Activated T-helper 1 cell treated with anti-CD3 and anti-CD28 coated beads, Interleukin-12 subunit alpha, Interleukin-12 subunit beta, Interleukin-2, Interleukin-4 antibody, amounts not matched to agents 30 ng/mL and 10 ng/mL and 1 ng/mL, durations not matched to agents 14 hours and 24 hours and 36 hours (primary cell): ENCODE measurements around the gene GET4. TPM values are rescaled to one million over a fixed set of nuclear protein-coding genes. Genes with fewer than 3 reads are reported as not detected.

Experiments used
- DNase-seq: peaks from one replicate; pipeline ENCODE4 v3.0.0; 2021; ENCODE audit warnings: low spot score
- H3K27ac Mint-ChIP-seq: one replicate; pipeline ENCODE4 v1.8.0; 2021; ENCODE audit warnings: mild to moderate bottlenecking, mixed read lengths
- H3K27me3 Mint-ChIP-seq: one replicate; pipeline ENCODE4 v1.8.0; 2022; ENCODE audit warnings: mild to moderate bottlenecking, moderate library complexity, mixed read lengths; ENCODE audit not compliant: insufficient read depth
- H3K36me3 Mint-ChIP-seq: one replicate; pipeline ENCODE4 v1.8.0; 2021; ENCODE audit warnings: low read depth, mixed read lengths
- H3K4me1 Mint-ChIP-seq: one replicate; pipeline ENCODE4 v1.8.0; 2021; ENCODE audit warnings: low read depth, mixed read lengths
- H3K4me3 Mint-ChIP-seq: one replicate; pipeline ENCODE4 v1.8.0; 2021; ENCODE audit warnings: mild to moderate bottlenecking, moderate library complexity, mixed read lengths
- H3K9me3 Mint-ChIP-seq: one replicate; pipeline ENCODE4 v1.8.0; 2021; ENCODE audit warnings: mixed read lengths
- intact Hi-C: fragments of 100-400 bp; cut with micrococcal nuclease; formaldehyde crosslinking; loops from one replicate; pipeline ENCODE4 v1.15.1; 2024
- total RNA-seq: library from RNA; stranded (reverse); gene quantifications from 2 replicates; pipeline ENCODE4 v1.2.3, GENCODE V29; 2022

Gene GET4
- total RNA-seq, result 38.7 and 43.8 TPM in 2 replicates

DNA sequence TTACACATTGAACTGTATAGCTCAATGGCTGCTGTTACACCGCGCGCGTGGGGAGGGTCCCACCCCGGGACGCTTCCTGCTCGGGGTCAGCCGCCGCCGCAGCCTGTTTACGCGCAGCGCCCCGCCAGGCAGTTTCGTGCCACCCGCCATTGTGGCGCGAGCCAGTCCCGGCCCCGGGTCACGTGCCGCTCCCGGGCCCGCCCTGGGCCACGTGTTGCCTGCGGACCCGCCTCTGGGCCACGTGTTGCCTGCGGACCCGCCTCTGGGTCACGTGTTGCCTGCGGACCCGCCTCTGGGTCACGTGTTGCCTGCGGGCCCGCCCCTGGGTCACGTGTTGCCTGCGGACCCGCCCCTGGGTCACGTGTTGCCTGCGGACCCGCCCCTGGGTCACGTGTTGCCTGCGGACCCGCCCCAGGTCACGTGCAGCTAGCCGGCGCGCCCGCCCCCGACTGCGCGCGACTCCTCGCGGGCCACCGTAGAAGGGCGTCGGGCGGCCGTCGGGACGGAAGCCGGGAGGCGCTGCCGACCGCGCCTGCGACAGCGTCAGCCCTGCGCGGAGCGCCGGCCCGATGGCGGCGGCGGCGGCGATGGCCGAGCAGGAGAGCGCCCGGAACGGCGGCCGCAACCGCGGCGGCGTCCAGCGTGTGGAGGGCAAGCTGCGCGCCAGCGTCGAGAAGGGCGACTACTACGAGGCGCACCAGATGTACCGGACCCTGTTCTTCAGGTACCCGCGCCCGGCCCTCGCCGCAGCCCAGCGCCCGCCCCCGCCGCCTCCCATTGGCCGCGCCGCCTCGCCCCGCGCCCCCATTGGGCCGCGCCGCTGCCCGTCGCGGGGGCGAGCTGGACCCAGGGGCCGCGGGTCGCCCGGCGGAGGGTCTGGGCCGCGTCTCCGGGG is at the start of gene GET4:
Gene GET4 (plus strand): TSS at position 478 of the 895 bp plus-strand sequence. CDS start 92 bp downstream, at position 570.
- DNase-seq, result peak; percentile 98
- peak within 1 kb of the TSS; percentile 93 for H3K4me3 Mint-ChIP-seq
- H3K9me3 Mint-ChIP-seq, result no peaks in the 10 kb centered on the region
- peaks cover 19% of the 10 kb centered on the region for H3K36me3 Mint-ChIP-seq
- H3K27ac Mint-ChIP-seq, result peak within 1 kb of the TSS; percentile 92
- H3K27me3 Mint-ChIP-seq, result no peaks in the 10 kb centered on the region
- H3K4me1 Mint-ChIP-seq, result peaks cover 16% of the 10 kb centered on the region
- intact Hi-C loops, result loop anchor here (1.0 to 10.0 kb wide), 8 partner anchors 46 to 698 kb away; partner anchors contain the start of genes DNAAF5, GPR146, MICALL2 and PSMG3

GRCh38 chr7:828793-829561 is 47.4 kb upstream of the GET4 start:
- Mint-ChIP-seq H3K36me3 (peaks cover 10% of the 10 kb centered on the region), H3K4me1 (peaks cover 30% of the 10 kb centered on the region), H3K27me3 (no peaks in the 10 kb centered on the region), H3K9me3 (no peaks in the 10 kb centered on the region), H3K27ac (no peak overlapping the region), H3K4me3 (no peak overlapping the region)
- DNase-seq, result no peak
- intact Hi-C loops, result no loop called here

GRCh38 chr7:830069-830468 is 46.3 kb upstream of the GET4 start:
- H3K27ac Mint-ChIP-seq, result no peak overlapping the region
- intact Hi-C loops, result loop anchor here (5.0 kb wide), 2 partner anchors 103 to 228 kb away; partner anchors contain the start of genes DNAAF5 and PRKAR1B
- H3K4me1 Mint-ChIP-seq, result peaks cover 30% of the 10 kb centered on the region
- H3K9me3 Mint-ChIP-seq, result no peaks in the 10 kb centered on the region
- no peaks in the 10 kb centered on the region for H3K27me3 Mint-ChIP-seq
- DNase-seq, result no peak
- H3K36me3 Mint-ChIP-seq, result peaks cover 10% of the 10 kb centered on the region
- no peak overlapping the region for H3K4me3 Mint-ChIP-seq

GRCh38 chr7:831596-832166 is 44.7 kb upstream of the GET4 start:
- Mint-ChIP-seq H3K4me1 (peaks cover 30% of the 10 kb centered on the region), H3K9me3 (no peaks in the 10 kb centered on the region), H3K27me3 (no peaks in the 10 kb centered on the region), H3K4me3 (peak overlapping the region; percentile 80), H3K36me3 (peaks cover 8% of the 10 kb centered on the region), H3K27ac (peak overlapping the region; percentile 93)
- intact Hi-C loops, result loop anchor here (1.0 to 5.0 kb wide), 6 partner anchors 14 to 229 kb away; partner anchors contain the start of genes DNAAF5 and PRKAR1B
- no peak for DNase-seq

DNA sequence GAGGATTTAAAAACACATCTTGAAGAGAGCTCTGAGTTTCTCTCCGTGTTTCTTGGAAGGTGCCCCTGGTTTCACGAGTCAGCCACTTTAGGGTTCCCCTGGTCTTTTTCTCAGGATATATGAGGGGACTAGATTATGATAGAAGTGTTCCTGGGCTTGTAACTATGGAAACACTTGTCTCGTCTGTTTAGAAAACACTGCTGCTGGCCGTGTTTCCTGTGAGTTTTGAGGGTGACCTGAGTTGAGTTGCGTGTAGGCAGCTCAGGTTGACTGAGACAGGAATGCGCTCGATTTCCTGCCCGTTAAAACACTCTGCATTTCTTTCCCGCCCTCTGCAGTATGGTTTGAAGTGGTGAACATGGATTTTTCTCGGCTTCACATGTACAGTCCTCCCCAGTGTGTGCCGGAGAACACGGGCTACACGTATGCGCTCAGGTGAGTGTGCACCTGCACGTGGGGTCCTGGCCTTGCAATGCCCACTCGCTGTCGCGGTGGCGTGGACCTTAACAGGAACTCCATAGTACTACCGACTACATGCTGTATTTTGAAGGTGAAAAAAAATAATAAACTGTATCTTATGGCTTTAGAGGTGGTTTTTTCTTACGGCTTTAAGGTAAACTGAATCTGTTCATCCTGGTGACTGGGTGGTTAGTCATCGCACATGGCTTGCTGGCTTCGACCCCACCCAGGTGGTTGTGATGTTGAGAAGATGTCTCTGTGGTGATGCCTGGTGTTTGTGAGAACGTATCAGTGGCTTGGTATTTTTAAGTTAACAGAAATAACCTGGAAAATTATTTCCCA is 44.0 kb upstream of the GET4 start, which contains the start of gene SUN1:
Gene SUN1 (plus strand): TSS at position 310 of the 801 bp plus-strand sequence. CDS start 49 bp downstream, at position 359.
- intact Hi-C loops, result loop anchor here (1.0 to 5.0 kb wide), 4 partner anchors 41 to 230 kb away; partner anchors contain the start of genes DNAAF5 and PRKAR1B
- Mint-ChIP-seq H3K4me3 (peak within 1 kb of the TSS; percentile 80), H3K9me3 (no peaks in the 10 kb centered on the region), H3K4me1 (peaks cover 30% of the 10 kb centered on the region), H3K27me3 (no peaks in the 10 kb centered on the region), H3K27ac (peak within 1 kb of the TSS; percentile 93), H3K36me3 (peaks cover 8% of the 10 kb centered on the region)
- peak; percentile 36 for DNase-seq

GRCh38 chr7:832968-833424 is 43.4 kb upstream of the GET4 start:
- no peaks in the 10 kb centered on the region for H3K27me3 Mint-ChIP-seq
- H3K4me3 Mint-ChIP-seq, result peak overlapping the region; percentile 80
- H3K27ac Mint-ChIP-seq, result peak overlapping the region; percentile 93
- H3K9me3 Mint-ChIP-seq, result no peaks in the 10 kb centered on the region
- DNase-seq, result no peak
- H3K36me3 Mint-ChIP-seq, result peaks cover 8% of the 10 kb centered on the region
- intact Hi-C loops, result loop anchor here (1.0 to 5.0 kb wide), 4 partner anchors 40 to 231 kb away; partner anchors contain the start of genes DNAAF5 and PRKAR1B
- peaks cover 30% of the 10 kb centered on the region for H3K4me1 Mint-ChIP-seq

DNA sequence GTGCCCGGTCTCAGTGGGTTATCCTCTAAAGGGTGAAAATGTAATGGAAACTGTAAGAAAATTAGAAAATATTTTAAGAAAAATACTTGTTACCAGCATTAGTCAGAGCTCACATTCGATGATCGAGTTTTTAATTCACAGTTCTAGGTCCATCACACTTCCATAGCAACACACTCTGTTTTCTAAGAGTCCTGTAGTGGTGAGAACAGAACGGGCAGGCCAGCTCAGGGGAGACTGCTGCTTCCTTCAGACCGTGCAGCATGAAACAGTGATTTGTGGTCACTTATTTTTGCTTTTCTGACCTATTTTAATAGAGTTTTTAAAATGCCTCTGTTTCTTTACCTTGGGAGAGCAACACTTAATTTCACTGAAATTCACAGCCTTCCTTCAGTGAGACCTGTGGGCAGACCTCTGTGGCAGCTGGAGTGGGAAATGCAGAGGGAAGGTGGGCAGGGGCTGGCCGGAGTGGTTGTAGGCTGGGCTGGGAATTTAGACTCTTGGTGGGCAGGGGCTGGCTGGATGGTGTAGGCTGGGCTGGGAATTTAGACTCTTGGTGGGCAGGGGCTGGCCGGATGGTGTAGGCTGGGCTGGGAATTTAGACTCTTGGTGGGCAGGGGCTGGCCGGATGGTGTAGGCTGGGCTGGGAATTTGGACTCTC is 42.6 kb upstream of the GET4 start:
- Mint-ChIP-seq H3K27ac (no peak overlapping the region), H3K27me3 (no peaks in the 10 kb centered on the region), H3K4me1 (peaks cover 30% of the 10 kb centered on the region), H3K4me3 (no peak overlapping the region), H3K9me3 (no peaks in the 10 kb centered on the region), H3K36me3 (peaks cover 8% of the 10 kb centered on the region)
- no peak for DNase-seq
- intact Hi-C loops, result loop anchor here (5.0 kb wide), 2 partner anchors 106 to 231 kb away; partner anchors contain the start of genes DNAAF5 and PRKAR1B

DNA sequence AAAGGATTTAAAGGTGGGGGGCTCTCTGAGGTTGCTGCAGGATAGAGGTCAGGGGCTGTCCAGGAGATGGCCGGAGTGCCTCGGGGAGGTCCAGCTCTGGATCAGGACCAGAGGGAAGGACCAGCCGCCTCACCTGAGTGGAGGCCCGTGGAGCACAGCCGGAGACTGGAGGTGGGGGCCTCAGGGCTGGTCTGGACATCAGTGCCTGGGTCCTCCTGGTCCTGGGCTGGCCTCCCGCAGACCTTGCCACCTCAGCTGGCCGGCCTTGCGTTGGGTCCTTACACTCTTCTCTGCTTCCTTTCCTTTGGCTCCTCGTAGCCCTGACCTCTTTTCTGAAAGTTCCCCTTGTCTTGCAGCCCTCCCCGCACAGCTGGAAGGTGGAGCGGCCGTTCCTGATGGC is 42.1 kb upstream of the GET4 start:
- no peaks in the 10 kb centered on the region for H3K9me3 Mint-ChIP-seq
- intact Hi-C loops, result loop anchor here (5.0 kb wide), 2 partner anchors 107 to 232 kb away; partner anchors contain the start of genes DNAAF5 and PRKAR1B
- H3K27me3 Mint-ChIP-seq, result no peaks in the 10 kb centered on the region
- no peak for DNase-seq
- H3K36me3 Mint-ChIP-seq, result peaks cover 11% of the 10 kb centered on the region
- H3K4me1 Mint-ChIP-seq, result peaks cover 30% of the 10 kb centered on the region
- H3K27ac Mint-ChIP-seq, result no peak overlapping the region
- no peak overlapping the region for H3K4me3 Mint-ChIP-seq

DNA sequence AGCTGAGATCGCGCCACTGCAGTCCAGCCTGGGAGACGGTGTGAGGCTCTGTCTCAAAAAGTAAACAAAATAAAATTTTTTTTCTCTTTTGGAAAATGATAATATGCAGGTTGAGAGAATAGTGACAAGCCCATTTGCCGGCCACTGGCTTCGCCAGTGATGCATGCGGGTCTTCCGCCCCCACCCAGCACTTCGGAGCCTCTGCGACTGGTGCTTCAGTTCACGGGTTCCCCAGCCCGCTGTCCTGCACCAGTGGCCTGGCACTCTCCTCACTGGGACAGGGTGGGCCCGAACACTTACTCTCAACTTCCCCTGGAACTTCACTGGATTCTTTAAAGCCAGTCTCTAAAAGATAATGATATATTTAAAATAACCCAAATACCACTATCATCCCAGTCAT is 41.3 kb upstream of the GET4 start:
- no peaks in the 10 kb centered on the region for H3K9me3 Mint-ChIP-seq
- H3K27ac Mint-ChIP-seq, result no peak overlapping the region
- H3K27me3 Mint-ChIP-seq, result no peaks in the 10 kb centered on the region
- H3K4me3 Mint-ChIP-seq, result no peak overlapping the region
- H3K4me1 Mint-ChIP-seq, result peaks cover 30% of the 10 kb centered on the region
- H3K36me3 Mint-ChIP-seq, result peaks cover 13% of the 10 kb centered on the region
- no peak for DNase-seq
- intact Hi-C loops, result no loop called here

DNA sequence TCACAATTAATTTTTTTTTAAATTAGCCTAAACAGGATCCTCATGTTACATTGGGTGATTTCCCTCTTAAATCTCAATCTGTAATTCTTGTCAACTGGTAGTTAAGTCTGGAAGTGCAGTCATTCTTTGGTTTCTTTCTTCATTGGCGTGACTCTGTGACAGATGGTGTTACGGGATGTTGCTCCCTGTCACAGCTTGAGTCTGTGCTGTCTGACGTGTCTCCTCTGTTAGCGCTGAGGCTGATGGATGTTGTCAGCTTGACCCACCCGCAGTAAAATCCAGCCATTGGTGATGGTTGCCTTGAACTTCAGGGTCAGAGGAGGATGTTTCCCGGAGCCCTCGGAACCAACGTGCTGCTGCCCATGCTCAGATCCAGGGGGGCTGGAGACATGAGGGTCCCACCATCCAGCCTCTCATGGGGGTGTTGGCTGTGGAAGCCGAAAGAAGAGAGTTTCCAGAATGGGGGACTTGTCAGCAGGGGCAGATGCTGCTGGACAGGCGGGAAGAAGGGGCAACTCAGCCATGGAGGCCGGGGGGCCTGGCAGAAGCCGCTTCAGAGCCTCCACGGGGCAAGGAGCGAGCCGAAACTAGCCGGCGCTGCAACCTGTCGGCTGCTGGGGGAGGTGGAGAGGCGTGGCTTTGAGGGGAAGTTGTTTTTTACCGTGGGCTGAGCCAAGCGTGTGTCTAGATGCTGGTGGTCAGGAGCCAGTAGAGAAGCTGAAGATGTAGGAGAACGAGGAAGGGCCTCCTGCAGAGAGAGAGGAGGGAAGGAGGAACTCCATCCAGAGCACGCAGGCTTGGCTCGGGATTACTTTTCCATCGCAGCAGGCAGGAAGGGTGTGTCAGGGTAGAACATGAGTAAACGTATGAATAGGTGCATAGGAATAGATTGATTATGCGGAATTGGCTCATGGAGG is 40.6 kb upstream of the GET4 start:
- Mint-ChIP-seq H3K36me3 (peaks cover 13% of the 10 kb centered on the region), H3K27me3 (no peaks in the 10 kb centered on the region), H3K4me1 (peaks cover 24% of the 10 kb centered on the region), H3K4me3 (no peak overlapping the region), H3K27ac (no peak overlapping the region), H3K9me3 (no peaks in the 10 kb centered on the region)
- DNase-seq, result no peak
- intact Hi-C loops, result no loop called here
